NCI-H774 (cell line): ENCODE measurements around the gene PARP6.
A peak's percentile ranks its signal among the peaks of the same experiment; 100 is the strongest.

Experiments
- DNase-seq: peaks from one replicate; lab custom pipeline; 2025; lab: John Stamatoyannopoulos, UW

The PARP6 gene

DNA sequence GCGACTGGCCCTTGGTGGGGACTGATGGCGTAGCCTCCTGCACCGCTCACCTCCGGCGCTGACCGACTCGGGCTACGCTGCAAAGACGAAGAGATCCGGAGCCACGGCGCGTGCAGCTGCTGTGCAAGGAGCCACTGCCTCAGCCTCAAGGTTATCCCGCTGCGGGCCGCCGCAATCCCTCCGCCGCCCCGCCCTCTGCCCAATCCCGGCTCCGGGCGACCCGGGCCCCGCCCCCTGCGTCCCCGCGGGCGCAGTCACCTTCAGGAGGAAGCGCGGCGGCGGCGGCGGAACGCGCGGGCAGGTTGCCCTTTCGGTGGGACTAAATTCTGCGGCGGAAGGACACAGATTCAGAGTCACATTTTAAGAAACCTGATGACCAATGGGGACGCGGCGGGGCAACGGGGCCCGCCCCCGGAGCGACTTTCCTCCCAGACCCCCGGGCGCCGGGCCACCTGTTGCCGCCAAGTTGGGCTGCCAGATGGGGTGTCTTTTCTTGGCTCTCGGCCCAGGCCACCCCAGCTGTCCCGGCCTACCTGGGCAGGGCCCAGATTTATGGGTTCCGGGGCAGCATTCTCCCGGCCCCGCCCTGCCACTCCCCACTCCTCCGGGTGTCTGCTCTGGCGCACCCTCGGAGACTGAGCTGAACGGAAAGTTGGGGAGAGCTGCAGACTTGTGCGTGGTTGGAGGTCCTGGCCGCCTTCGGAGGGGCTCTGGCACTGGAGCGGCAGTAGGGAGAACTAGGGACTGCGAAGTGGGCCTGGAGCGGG, 41.1 kb downstream of the PARP6 start, which contains the start of gene PKM:
Gene PKM, minus strand, starts transcription at position 125 of the 767 bp plus-strand sequence. CDS start 12,093 bp downstream, outside the sequence.
- peak; percentile 97 for DNase-seq

- DNase-seq = peak; percentile 79
Measured at GRCh38 chr15:72230197-72231065, 41.9 kb downstream of the PARP6 start.

DNA sequence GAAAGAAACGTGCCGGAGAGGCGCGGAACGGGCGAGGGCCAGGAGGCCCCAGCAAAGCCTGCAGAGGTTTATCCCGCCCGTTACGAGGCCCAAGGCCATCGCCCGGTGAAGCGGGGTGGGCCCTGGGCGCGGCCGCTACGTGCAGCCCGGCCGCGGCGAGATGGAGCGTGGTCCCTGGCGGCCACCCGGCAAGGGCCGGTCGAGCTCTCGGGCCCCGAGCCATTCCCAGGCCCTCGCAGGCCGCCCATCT, 42.5 kb downstream of the PARP6 start:
- no peak for DNase-seq

DNA sequence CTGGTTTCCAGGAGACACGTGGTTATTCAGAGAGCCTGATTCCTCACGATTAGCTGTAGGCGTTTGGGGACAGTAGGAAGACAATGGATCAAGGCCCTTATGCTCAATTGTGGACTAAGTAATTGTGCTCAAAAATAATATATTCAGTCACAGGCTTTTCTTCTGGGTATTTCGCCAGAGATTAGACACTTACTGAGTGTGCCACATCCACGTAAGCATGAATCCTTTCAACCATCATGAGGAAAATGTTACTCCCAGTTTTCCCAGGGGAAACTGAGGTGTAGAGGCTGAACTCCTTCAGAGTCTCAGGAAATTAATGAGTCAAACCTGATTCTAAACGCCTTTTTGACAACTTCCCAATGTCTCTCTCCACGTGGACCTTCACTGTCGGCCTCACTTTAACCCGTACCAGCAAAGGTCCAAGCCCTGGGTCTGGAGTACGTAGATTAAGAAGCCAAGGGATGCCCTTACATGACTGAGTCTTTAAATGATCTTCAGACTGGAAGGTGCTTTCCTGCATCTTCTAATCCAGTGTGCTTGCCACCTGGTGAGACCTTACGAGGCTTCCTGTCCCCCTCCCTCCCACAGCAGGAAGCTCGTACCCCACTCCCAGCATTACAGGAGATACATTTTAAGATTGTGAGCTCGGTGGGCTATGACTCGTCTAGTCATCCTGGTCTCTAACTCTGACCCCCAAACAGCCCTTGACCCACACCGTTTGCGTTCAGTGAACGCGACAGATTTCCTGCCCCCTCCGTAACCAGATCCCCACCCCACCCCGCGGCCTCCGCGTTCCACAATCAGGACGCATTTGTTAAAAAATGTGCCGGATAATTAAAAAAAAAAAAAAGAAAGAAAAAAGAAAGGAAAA, 43.0 kb downstream of the PARP6 start:
- DNase-seq = no peak

DNA sequence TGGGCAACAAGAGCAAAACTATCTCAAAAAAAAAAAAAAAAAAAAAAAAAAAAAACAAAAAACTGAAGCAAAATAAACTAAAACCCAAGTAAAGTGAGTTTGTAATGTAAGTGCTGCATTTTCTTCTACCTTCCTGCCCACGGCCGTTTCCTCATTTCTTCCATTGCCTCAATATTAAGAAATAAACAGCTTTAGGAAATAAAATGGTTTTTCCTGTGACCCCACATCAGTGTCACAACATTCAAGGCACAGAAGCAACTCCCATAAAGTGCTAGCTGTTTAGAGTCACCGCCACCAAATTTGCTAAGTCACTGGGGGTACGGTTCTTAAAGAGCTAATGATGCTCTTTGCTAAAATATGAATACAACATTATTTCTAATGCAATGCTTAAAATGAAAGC, 44.6 kb downstream of the PARP6 start:
- no peak for DNase-seq

GRCh38 chr15:72227192-72227586, 45.2 kb downstream of the PARP6 start:
- no peak for DNase-seq

DNA sequence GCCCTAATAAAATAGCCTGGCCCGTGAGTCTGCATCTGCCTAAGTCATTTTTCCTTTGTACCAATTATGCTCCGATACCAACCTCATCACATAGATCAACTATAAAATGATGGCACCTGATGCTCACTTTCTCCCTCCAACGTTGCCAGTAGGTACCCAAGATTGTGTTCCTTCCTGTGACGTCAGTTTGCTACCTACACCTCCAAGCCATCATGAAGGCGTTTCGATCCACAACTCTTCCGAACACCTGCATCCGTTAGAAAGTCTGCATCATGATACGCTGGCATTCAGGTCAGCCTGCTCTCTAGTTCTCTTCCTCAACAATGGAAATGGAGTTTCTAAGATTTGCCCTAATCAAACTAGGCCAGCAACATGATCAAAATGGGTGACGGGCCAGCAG, 49.1 kb downstream of the PARP6 start:
- no peak for DNase-seq

DNA sequence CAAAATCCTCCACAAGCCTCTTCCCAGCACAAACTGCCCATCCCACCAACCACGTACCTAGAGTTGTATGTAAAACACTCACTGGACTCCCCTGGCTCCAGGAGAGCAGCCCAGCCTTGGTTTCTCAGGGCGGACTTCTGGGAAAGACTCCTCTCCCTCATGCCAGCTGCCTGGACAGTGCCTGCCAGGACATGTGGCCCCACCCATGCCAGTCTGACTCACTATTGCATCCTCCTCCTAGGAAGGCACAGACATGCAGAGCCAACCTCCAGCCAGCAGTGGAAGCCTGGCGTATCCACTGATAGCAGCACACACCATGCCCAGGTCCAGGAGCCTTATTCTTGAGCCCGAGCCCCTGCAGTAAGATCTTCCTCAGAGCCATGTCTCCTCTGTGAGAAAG, 50.0 kb downstream of the PARP6 start:
- DNase-seq = no peak

DNA sequence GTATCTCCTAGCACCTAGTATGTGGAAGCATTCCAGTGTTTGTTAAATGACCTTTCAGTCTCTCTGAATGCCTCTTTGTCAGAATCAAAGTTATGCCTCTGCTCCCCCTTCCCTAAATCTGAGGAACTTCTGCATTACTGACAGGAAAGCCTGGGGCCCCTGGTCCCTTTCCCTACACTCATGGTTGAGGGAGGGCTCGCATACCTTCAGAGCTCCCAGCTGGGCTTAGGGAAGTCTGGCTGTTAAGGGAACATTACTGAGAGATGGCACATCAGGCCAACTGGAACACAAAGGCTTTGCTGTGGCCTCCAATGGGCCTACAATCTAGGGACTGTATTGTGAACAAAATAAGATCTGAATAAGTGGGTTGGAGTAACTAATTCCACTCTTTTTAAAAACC, 51.7 kb downstream of the PARP6 start:
- DNase-seq = no peak

DNA sequence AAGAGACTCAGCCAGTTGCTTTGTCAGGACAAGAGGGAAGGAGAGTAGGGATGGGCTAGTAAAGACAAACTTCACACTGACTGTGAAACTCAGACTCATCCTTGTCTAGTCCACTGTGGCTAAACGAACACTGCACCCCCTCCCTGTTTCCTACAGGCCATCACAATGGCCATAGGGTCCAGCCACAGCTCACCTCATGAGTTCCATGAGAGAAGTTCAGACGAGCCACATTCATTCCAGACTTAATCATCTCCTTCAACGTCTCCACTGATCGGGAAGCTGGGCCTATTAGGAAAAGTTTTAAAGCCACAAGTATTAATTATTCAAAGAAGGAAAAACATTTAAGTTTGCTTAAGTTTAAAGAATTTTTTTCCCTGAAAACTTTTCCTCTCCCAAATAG, 55.1 kb downstream of the PARP6 start:
- no peak for DNase-seq

DNA sequence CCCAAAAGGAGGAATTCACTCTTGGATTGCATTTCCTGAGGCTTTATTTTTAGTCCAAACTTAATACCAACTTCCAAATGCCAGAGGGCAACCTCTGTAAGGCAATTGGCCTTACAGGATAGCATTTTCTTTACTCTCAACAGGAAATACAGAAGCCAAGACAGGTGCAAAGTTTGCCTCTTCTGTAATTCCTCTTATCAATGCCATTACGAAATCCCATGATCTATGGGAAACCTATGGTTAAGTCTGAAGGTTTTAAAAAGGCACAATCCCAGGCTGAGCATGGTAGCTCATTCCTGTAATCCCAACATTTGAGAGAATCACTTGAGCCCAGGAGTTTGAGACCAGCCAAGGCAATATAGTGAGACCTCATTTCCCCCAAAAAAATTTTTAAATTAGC, 56.3 kb downstream of the PARP6 start:
- no peak for DNase-seq

DNA sequence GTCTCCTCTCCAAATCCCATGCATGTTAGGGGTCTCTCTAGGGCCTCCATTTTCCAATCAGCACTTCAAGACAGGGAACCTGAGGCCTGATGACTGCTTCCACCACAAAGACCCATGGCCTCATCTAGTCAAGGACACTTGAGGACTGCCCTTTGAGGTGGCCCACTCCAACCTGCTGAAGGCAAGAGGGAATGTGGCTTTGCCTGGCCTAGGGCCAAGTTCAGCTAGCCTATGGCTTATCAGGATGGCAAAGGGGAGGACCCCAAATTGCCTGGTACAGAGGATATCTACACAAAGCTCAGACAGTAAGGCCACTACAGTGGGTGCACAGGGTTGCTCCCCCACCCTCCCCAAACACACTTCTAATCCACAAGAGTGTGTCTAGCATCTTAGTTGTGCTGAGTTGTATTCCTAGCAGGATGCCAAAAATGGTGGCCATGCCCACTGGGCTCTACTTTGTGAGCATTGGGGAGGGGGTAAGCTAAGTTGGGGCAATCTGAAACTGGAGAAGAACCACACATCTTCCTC, 64.7 kb downstream of the PARP6 start:
- DNase-seq = no peak

- no peak for DNase-seq
Measured at GRCh38 chr15:72206677-72207000, 65.7 kb downstream of the PARP6 start.

- DNase-seq = no peak
Measured at GRCh38 chr15:72205896-72206676, 66.3 kb downstream of the PARP6 start.

DNA sequence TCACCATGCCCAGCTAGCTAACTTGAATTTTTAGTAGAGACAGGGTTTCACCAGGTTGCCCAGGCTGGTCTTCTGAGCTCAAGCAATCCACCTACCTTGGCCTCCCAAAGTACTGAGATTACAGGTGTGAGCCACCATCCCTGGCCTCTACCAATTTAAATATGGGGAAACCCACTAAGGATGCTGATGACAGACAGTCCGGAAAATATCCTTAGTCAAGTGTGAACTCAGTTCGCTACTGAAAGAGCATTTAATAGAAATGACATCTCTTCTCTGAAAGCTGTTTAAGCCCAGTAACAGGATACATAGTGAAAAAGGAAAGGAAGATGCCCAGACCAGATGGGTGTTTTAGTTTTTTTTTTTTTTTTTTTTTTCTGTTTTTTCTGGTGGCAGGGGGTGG, 67.1 kb downstream of the PARP6 start:
- no peak for DNase-seq

GRCh38 chr15:72203507-72203837, 68.9 kb downstream of the PARP6 start:
- peak; percentile 19 for DNase-seq

DNA sequence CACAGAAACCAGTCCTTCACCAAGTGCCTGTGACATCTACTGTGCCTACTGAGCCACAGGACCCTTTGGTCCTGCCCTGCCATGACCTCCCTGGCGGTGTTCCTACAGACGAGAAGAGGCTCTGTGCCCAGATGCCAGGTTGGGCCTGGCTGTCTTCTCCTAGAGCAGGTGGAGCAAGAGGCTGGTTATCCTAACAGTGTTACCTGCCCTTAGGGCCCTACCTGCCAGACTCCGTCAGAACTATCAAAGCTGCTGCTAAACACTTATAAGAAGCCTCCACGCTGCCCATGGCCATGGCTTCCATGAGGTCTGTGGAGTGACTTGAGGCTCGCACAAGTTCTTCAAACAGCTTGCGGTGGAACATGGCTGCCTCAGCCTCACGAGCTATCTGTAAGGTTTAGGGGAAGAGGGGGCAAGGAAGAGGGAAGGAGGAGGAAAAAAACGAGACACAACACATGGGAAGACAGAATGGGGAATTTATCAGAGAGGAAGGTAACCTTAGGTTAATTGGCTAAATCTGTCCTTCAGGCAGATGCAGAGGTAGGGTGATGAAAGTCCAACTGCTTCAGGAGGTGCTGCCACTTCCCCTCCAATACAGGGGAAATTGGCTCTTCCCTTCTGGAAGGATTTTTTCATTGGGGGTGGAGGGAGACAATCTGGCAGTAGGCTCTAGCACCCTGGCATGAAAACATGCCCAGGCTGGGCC, 69.4 kb downstream of the PARP6 start:
- DNase-seq = no peak

GRCh38 chr15:72202302-72202701, 70.1 kb downstream of the PARP6 start:
- DNase-seq = no peak

- DNase-seq = no peak
Measured at GRCh38 chr15:72201391-72201921, 70.9 kb downstream of the PARP6 start.

DNA sequence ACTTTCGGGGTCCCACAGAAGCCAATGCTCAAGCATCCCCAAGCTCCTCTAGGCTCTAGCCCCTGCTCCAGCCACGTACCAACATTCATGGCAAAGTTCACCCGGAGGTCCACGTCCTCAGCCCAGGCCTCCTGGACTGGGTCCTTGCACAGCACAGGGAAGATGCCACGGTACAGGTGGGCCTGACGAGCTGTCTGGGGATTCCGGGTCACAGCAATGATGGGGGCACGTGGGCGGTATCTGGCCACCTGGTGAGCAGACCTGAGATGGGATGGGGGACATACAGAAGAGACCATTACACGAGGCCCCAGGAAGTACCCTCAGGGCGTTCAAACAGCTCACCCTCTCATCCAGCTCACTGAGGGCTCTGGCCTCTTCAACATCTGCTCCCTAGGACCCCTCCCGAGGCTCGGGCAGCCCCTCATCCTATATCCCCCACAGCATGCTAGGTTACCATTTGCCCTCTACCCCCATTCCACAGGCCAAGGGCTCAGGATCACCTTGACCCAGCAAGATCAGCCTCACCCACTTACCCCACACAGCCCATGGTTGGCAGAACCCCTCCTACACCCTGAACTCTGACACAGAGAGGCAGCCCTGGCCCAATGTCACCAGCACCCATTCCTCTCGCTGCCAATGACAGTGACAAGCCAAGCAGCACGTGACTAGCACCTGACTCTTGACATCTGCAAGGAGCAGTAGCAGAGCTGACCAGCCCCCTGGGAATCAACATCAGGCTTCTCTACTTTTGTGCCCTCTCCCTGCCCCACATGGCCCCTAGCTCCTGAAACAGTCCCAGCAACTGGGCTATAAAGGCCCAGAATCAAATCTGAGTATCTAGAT, 71.7 kb downstream of the PARP6 start:
- no peak for DNase-seq
